Measurements from ENCODE around the gene EPB41. TPM values are rescaled to one million over a fixed set of nuclear protein-coding genes. Genes with fewer than 3 reads are reported as not detected.

Gene EPB41
- total and polyA plus RNA-seq, 9 of the 15 experiments (the other 6 are each of a cell fraction or from before 2014, with no cell fraction given): 3.7 to 213 (median 141) TPM

DNA sequence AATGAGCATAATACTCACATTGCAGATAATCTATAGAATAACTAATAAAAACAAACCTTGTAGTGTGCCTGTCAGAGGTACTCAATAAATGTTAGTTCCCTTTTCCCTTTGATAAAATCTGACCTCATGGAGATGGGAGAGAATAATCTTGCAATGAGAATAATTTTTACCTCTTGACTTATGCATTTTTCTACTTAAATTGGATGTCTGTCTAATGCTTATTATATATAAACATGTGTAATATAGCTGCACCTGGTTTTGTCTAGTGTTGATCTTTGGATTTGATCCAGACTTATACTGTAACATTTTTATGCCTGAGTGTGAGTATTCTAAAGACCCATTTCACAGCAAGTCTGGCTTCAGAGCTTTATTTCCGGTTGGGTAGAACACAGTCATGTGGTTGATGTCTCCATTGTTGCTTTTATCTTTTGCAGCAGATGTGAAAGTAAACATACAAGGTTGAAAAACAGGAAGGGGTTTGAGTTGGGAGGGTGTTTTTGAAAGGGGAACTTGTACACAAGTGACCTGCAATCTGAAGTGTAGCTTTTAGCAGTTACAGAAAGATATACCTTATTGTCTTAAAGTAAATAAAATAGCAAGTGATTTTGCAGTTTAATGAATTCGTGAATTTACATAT, 12.4 kb downstream of the EPB41 start (continued):
- TF ChIP-seq, protein P1, sequence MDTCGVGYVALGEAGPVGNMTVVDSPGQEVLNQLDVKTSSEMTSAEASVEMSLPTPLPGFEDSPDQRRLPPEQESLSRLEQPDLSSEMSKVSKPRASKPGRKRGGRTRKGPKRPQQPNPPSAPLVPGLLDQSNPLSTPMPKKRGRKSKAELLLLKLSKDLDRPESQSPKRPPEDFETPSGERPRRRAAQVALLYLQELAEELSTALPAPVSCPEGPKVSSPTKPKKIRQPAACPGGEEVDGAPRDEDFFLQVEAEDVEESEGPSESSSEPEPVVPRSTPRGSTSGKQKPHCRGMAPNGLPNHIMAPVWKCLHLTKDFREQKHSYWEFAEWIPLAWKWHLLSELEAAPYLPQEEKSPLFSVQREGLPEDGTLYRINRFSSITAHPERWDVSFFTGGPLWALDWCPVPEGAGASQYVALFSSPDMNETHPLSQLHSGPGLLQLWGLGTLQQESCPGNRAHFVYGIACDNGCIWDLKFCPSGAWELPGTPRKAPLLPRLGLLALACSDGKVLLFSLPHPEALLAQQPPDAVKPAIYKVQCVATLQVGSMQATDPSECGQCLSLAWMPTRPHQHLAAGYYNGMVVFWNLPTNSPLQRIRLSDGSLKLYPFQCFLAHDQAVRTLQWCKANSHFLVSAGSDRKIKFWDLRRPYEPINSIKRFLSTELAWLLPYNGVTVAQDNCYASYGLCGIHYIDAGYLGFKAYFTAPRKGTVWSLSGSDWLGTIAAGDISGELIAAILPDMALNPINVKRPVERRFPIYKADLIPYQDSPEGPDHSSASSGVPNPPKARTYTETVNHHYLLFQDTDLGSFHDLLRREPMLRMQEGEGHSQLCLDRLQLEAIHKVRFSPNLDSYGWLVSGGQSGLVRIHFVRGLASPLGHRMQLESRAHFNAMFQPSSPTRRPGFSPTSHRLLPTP (IDR thresholded peaks at IDR 0.05; ENCODE audit: borderline replicate concordance, extremely low read depth, insufficient read length): no peak
- TF ChIP-seq RFX1 (IDR thresholded peaks at IDR 0.05) (no peak), MXI1 (IDR thresholded peaks at IDR 0.05; ENCODE audit: low read depth, low read length) (no peak), KDM2B (CRISPR knock-in tag; IDR thresholded peaks at IDR 0.05) (no peak), HDGF (IDR thresholded peaks at IDR 0.05) (no peak), MTA1 (IDR thresholded peaks at IDR 0.05; ENCODE audit: borderline replicate concordance) (peak; percentile 85; the same call in 1 of the 2 replicates), MCM5 (IDR thresholded peaks at IDR 0.05; ENCODE audit: low read depth) (no peak), ZNF175 (CRISPR knock-in tag; IDR thresholded peaks at IDR 0.05; ENCODE audit: low read depth) (peak; percentile 89), NR2C1 (IDR thresholded peaks at IDR 0.05) (peak; percentile 62), NR2C1 (tag; IDR thresholded peaks at IDR 0.05) (no peak; the same call in none of the 2 replicates), ARNT (IDR thresholded peaks at IDR 0.05) (peak; percentile 92 to 98), ZNF57 (CRISPR knock-in tag; IDR thresholded peaks at IDR 0.05) (no peak), BRCA1 (IDR thresholded peaks at IDR 0.05) (no peak), BRCA1 (CRISPR knock-in tag; IDR thresholded peaks at IDR 0.05) (no peak)
- TF ChIP-seq, protein P2, sequence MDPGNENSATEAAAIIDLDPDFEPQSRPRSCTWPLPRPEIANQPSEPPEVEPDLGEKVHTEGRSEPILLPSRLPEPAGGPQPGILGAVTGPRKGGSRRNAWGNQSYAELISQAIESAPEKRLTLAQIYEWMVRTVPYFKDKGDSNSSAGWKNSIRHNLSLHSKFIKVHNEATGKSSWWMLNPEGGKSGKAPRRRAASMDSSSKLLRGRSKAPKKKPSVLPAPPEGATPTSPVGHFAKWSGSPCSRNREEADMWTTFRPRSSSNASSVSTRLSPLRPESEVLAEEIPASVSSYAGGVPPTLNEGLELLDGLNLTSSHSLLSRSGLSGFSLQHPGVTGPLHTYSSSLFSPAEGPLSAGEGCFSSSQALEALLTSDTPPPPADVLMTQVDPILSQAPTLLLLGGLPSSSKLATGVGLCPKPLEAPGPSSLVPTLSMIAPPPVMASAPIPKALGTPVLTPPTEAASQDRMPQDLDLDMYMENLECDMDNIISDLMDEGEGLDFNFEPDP (CRISPR knock-in tag; IDR thresholded peaks at IDR 0.05): no peak
- TF ChIP-seq, protein P3, sequence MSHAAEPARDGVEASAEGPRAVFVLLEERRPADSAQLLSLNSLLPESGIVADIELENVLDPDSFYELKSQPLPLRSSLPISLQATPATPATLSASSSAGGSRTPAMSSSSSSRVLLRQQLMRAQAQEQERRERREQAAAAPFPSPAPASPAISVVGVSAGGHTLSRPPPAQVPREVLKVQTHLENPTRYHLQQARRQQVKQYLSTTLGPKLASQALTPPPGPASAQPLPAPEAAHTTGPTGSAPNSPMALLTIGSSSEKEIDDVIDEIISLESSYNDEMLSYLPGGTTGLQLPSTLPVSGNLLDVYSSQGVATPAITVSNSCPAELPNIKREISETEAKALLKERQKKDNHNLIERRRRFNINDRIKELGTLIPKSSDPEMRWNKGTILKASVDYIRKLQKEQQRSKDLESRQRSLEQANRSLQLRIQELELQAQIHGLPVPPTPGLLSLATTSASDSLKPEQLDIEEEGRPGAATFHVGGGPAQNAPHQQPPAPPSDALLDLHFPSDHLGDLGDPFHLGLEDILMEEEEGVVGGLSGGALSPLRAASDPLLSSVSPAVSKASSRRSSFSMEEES (CRISPR knock-in tag; IDR thresholded peaks at IDR 0.05): peak; percentile 47; the same call in 1 of the 2 replicates
- TF ChIP-seq, protein P4, sequence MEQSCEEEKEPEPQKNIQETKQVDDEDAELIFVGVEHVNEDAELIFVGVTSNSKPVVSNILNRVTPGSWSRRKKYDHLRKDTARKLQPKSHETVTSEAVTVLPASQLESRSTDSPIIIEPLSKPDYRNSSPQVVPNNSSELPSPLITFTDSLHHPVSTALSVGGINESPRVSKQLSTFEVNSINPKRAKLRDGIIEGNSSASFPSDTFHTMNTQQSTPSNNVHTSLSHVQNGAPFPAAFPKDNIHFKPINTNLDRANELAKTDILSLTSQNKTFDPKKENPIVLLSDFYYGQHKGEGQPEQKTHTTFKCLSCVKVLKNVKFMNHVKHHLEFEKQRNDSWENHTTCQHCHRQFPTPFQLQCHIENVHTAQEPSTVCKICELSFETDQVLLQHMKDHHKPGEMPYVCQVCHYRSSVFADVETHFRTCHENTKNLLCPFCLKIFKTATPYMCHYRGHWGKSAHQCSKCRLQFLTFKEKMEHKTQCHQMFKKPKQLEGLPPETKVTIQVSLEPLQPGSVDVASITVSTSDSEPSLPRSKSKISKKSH (CRISPR knock-in tag; IDR thresholded peaks at IDR 0.05): no peak
- TF ChIP-seq, protein P5, sequence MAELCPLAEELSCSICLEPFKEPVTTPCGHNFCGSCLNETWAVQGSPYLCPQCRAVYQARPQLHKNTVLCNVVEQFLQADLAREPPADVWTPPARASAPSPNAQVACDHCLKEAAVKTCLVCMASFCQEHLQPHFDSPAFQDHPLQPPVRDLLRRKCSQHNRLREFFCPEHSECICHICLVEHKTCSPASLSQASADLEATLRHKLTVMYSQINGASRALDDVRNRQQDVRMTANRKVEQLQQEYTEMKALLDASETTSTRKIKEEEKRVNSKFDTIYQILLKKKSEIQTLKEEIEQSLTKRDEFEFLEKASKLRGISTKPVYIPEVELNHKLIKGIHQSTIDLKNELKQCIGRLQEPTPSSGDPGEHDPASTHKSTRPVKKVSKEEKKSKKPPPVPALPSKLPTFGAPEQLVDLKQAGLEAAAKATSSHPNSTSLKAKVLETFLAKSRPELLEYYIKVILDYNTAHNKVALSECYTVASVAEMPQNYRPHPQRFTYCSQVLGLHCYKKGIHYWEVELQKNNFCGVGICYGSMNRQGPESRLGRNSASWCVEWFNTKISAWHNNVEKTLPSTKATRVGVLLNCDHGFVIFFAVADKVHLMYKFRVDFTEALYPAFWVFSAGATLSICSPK (IDR thresholded peaks at IDR 0.05; ENCODE audit: borderline replicate concordance): no peak
